HepG2 (cell line): ENCODE data around the gene PFKFB2. TPM values are rescaled to one million over a fixed set of nuclear protein-coding genes. Genes with fewer than 3 reads are reported as not detected.

ENCODE experiments used
- CREB1 ChIP-seq, 2 experiments: fragments of 450-650 bp in 1 of 2; IDR thresholded peaks; 2 replicates each; pipeline ENCODE4 v1.6.1; 2016 to 2017; ENCODE audit warnings: control low read depth in 1 of 2, mild to moderate bottlenecking in 1 of 2, missing compliant biosample characterization in 1 of 2, missing genetic modification characterization in 1 of 2
- DMAP1 ChIP-seq: IDR thresholded peaks from 2 replicates; pipeline ENCODE4 v1.6.1; 2016
- FOSL2 ChIP-seq: sonication (generic); formaldehyde crosslinking; IDR thresholded peaks from 2 replicates; pipeline ENCODE4 v1.4.0; 2020; ENCODE audit warnings: missing genetic modification reagents
- HIVEP1 ChIP-seq: sonication (generic); formaldehyde crosslinking; IDR thresholded peaks from 2 replicates; pipeline ENCODE4 v1.4.0; 2020; ENCODE audit warnings: mild to moderate bottlenecking, missing genetic modification reagents
- KDM5A ChIP-seq: fragments of 200-600 bp; sonication (generic); IDR thresholded peaks from 2 replicates; pipeline ENCODE4 v1.7.0; 2018; ENCODE audit warnings: antibody characterized with exemption, mild to moderate bottlenecking, low read length, borderline replicate concordance
- KMT2B ChIP-seq: IDR thresholded peaks from 2 replicates; pipeline ENCODE4 v1.6.1; 2016; ENCODE audit warnings: missing genetic modification reagents, missing compliant biosample characterization
- SOX5 ChIP-seq: IDR thresholded peaks from 2 replicates; pipeline ENCODE4 v1.6.1; 2016; ENCODE audit warnings: borderline replicate concordance
- ZBTB40 ChIP-seq, 2 experiments: fragments of 450-650 bp in 1 of 2; sonication (generic) in 1 of 2; formaldehyde crosslinking in 1 of 2; IDR thresholded peaks; 2 replicates each; pipeline versions ENCODE4 v1.6.1 to v1.8.0; 2016 to 2022; ENCODE audit warnings: antibody characterized with exemption in 1 of 2, mild to moderate bottlenecking in 1 of 2, missing genetic modification reagents in 1 of 2
- ZNF431 ChIP-seq: sonication (generic); formaldehyde crosslinking; IDR thresholded peaks from 2 replicates; pipeline ENCODE4 v1.9.0; 2022; ENCODE audit warnings: missing genetic modification reagents, low read depth, mild to moderate bottlenecking, borderline replicate concordance
- ZNF607 ChIP-seq: sonication (generic); formaldehyde crosslinking; IDR thresholded peaks from 2 replicates; pipeline ENCODE4 v1.5.1; 2020; ENCODE audit warnings: missing genetic modification reagents, mild to moderate bottlenecking, borderline replicate concordance
- ZNF615 ChIP-seq: sonication (generic); formaldehyde crosslinking; IDR thresholded peaks from 2 replicates; pipeline ENCODE4 v1.5.0; 2020; ENCODE audit warnings: mild to moderate bottlenecking, missing genetic modification reagents, borderline replicate concordance
- ZNF644 ChIP-seq: IDR thresholded peaks from 2 replicates; pipeline ENCODE4 v1.6.1; 2016; ENCODE audit warnings: low read depth
- polyA plus RNA-seq, 8 experiments: library from polyadenylated mRNA; depleted of rRNA in 3 of 8; stranded (reverse) in 7 of 8; unstranded in 1 of 8; fragments of >200 nt; fragmentation: Illumina TruSeq in 4 of 8; extraction: Trizol in 4 of 8; gene quantifications; 2 replicates each; pipeline versions ENCODE4 v1.2.1 to v1.2.3, GENCODE V29; 2011 to 2016; ENCODE audit warnings: low read depth in 4 of 8, missing spikeins in 1 of 8, mixed read lengths in 1 of 8; ENCODE audit not compliant: insufficient read depth in 1 of 8
- total RNA-seq, 5 experiments: library from RNA; depleted of rRNA; stranded (reverse); fragments of >200 nt; fragmentation: Illumina TruSeq; extraction: Trizol; gene quantifications; 2 replicates each; pipeline ENCODE4 v1.2.3, GENCODE V29; 2016; ENCODE audit warnings: low read depth in 1 of 5
- TF ChIP-seq, protein P1 (sequence below): sonication (generic); formaldehyde crosslinking; IDR thresholded peaks from 2 replicates; pipeline ENCODE4 v1.4.0; 2020; ENCODE audit warnings: mild to moderate bottlenecking, missing genetic modification reagents

Gene PFKFB2
- total and polyA plus RNA-seq, 2 of the 13 experiments (the other 11 are each of a cell fraction or from before 2014, with no cell fraction given): 4.6 to 10.6 TPM

DNA sequence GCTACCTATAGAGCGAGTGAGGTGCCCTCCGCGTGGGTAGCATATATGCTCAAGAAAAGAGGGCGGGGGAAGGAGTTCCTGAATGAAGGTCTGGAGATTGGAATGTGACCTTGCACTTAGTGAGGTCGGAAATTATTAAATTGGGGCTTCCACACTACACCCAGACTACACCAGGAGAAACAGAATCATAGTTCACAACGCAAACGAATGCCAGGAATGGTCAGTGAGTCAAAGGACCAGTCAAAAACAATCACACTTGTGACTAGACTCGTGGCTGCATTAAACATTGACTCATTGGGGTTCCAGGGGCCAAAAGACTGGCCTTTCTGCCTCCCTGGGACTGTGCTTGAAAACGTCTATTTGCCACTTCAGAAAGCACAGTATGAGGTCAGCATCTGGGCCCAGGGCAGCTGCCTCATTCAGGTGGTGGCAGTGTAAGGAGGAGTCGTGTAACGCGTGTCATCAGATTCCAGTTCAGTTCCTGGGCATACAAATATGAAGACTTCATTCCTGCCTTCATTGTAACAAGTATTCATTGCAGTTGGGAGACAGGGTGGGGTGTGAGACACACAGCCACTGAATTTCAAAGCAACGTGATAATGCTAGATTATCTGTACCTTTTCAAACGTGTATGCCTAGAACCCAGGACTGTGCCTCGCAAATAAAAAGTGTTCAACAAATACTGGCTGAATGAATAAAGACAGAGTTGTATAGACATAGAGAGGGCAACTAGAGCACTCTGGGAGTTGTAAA, 1.7 kb upstream of the PFKFB2 start, which contains the start of gene YOD1 (continued):
- TF ChIP-seq, protein P1, sequence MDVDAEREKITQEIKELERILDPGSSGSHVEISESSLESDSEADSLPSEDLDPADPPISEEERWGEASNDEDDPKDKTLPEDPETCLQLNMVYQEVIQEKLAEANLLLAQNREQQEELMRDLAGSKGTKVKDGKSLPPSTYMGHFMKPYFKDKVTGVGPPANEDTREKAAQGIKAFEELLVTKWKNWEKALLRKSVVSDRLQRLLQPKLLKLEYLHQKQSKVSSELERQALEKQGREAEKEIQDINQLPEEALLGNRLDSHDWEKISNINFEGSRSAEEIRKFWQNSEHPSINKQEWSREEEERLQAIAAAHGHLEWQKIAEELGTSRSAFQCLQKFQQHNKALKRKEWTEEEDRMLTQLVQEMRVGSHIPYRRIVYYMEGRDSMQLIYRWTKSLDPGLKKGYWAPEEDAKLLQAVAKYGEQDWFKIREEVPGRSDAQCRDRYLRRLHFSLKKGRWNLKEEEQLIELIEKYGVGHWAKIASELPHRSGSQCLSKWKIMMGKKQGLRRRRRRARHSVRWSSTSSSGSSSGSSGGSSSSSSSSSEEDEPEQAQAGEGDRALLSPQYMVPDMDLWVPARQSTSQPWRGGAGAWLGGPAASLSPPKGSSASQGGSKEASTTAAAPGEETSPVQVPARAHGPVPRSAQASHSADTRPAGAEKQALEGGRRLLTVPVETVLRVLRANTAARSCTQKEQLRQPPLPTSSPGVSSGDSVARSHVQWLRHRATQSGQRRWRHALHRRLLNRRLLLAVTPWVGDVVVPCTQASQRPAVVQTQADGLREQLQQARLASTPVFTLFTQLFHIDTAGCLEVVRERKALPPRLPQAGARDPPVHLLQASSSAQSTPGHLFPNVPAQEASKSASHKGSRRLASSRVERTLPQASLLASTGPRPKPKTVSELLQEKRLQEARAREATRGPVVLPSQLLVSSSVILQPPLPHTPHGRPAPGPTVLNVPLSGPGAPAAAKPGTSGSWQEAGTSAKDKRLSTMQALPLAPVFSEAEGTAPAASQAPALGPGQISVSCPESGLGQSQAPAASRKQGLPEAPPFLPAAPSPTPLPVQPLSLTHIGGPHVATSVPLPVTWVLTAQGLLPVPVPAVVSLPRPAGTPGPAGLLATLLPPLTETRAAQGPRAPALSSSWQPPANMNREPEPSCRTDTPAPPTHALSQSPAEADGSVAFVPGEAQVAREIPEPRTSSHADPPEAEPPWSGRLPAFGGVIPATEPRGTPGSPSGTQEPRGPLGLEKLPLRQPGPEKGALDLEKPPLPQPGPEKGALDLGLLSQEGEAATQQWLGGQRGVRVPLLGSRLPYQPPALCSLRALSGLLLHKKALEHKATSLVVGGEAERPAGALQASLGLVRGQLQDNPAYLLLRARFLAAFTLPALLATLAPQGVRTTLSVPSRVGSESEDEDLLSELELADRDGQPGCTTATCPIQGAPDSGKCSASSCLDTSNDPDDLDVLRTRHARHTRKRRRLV (CRISPR knock-in tag): 0 out of 2 replicates have a peak, but pooled peaks have one; percentile 3
- 0 out of 2 replicates have a peak, but pooled peaks have one; percentile 24 for TF ChIP-seq ZNF615 (CRISPR knock-in tag)
- TF ChIP-seq HIVEP1 (CRISPR knock-in tag): no peak
- peak; percentile 20; the same call in 1 of the 2 replicates for TF ChIP-seq DMAP1 (CRISPR knock-in tag)
- 0 out of 2 replicates have a peak, but pooled peaks have one; percentile 3 for TF ChIP-seq ZNF644 (CRISPR knock-in tag)
- peak; percentile 58; the same call in 1 of the 2 replicates for TF ChIP-seq FOSL2
- TF ChIP-seq ZNF607 (CRISPR knock-in tag): no peak
- no peak for TF ChIP-seq ZBTB40 (IDR thresholded peaks at IDR 0.05)
- TF ChIP-seq ZBTB40 (CRISPR knock-in tag; IDR thresholded peaks at IDR 0.05): no peak
- TF ChIP-seq ZNF431 (CRISPR knock-in tag): 0 out of 2 replicates have a peak, but pooled peaks have one; percentile 6
- TF ChIP-seq SOX5 (CRISPR knock-in tag): peak; percentile 8; the same call in 1 of the 2 replicates
- TF ChIP-seq KDM5A: peak; percentile 85; the same call in 1 of the 2 replicates
- TF ChIP-seq CREB1 (IDR thresholded peaks at IDR 0.05): 0 out of 2 replicates have a peak, but pooled peaks have one; percentile 18
- TF ChIP-seq CREB1 (CRISPR knock-in tag; IDR thresholded peaks at IDR 0.05): no peak; the same call in 1 of the 2 replicates
- 0 out of 2 replicates have a peak, but pooled peaks have one; percentile 3 for TF ChIP-seq KMT2B (CRISPR knock-in tag)
